Mesenchymal stem cell (in vitro differentiated cells and primary cell): ENCODE measurements around the gene GLP1R. TPM values are rescaled to one million over a fixed set of nuclear protein-coding genes. Genes with fewer than 3 reads are reported as not detected.

Experiments used
- DNase-seq: peaks from one replicate; pipeline ENCODE4 v3.0.0-alpha.2; 2013
- H2AFZ ChIP-seq: one replicate; pipeline ENCODE4 v1.6.1; 2013; ENCODE audit warnings: low read depth, mild to moderate bottlenecking, control low read depth, inconsistent platforms, low read length, moderate library complexity
- H2AK5ac ChIP-seq: 2 replicates; pipeline ENCODE4 v1.6.1; 2013; ENCODE audit warnings: low read length, moderate library complexity, mild to moderate bottlenecking, inconsistent platforms; ENCODE audit not compliant: severe bottlenecking
- H2BK120ac ChIP-seq: one replicate; pipeline ENCODE4 v1.6.1; 2013; ENCODE audit warnings: low read depth, mild to moderate bottlenecking, inconsistent platforms, low read length, moderate library complexity
- H2BK12ac ChIP-seq, 2 experiments: one replicate each; pipeline ENCODE4 v1.6.1; 2013; ENCODE audit warnings: inconsistent platforms in 2 of 2, low read length in 2 of 2, mild to moderate bottlenecking in 2 of 2, moderate library complexity in 2 of 2, control low read depth in 1 of 2
- H2BK15ac ChIP-seq: one replicate; pipeline ENCODE4 v1.6.1; 2013; ENCODE audit warnings: mild to moderate bottlenecking, low read depth, inconsistent platforms; ENCODE audit not compliant: poor library complexity, severe bottlenecking
- H2BK5ac ChIP-seq: 2 replicates; pipeline ENCODE4 v1.6.1; 2013; ENCODE audit warnings: low read depth, mild to moderate bottlenecking, low read length, control low read depth, inconsistent platforms; ENCODE audit not compliant: poor library complexity, severe bottlenecking
- H3K14ac ChIP-seq, 2 experiments: one replicate each; pipeline ENCODE4 v1.6.1; 2013; ENCODE audit warnings: inconsistent platforms in 2 of 2, low read length in 2 of 2, control low read depth in 1 of 2, mild to moderate bottlenecking in 1 of 2, moderate library complexity in 1 of 2
- H3K18ac ChIP-seq, 2 experiments: one replicate each; pipeline ENCODE4 v1.6.1; 2013; ENCODE audit warnings: inconsistent platforms in 2 of 2, low read length in 2 of 2, control low read depth in 1 of 2, low read depth in 1 of 2, mild to moderate bottlenecking in 1 of 2
- H3K23ac ChIP-seq, 2 experiments: one replicate each; pipeline ENCODE4 v1.6.1; 2013; ENCODE audit warnings: inconsistent platforms in 2 of 2, low read length in 2 of 2, mild to moderate bottlenecking in 2 of 2, moderate library complexity in 2 of 2, control low read depth in 1 of 2
- H3K27ac ChIP-seq: 2 replicates; pipeline ENCODE4 v1.5.1; 2013; ENCODE audit warnings: mild to moderate bottlenecking, moderate library complexity, low read length, control low read depth, inconsistent platforms; ENCODE audit not compliant: poor library complexity, severe bottlenecking
- H3K27me3 ChIP-seq, 2 experiments: 2 replicates each; pipeline versions ENCODE4 v1.6.1 to v1.7.0; 2013; ENCODE audit warnings: low read length in 2 of 2, mild to moderate bottlenecking in 2 of 2, moderate library complexity in 2 of 2, control low read depth in 1 of 2, inconsistent platforms in 1 of 2; ENCODE audit not compliant: control insufficient read depth in 1 of 2, insufficient read depth in 1 of 2
- H3K36me3 ChIP-seq, 2 experiments: 2 replicates each; pipeline versions ENCODE4 v1.6.1 to v1.7.0; 2013; ENCODE audit warnings: low read length in 2 of 2, control low read depth in 1 of 2, inconsistent platforms in 1 of 2, low read depth in 1 of 2, mild to moderate bottlenecking in 1 of 2; ENCODE audit not compliant: insufficient read depth in 2 of 2, control insufficient read depth in 1 of 2
- H3K4ac ChIP-seq, 2 experiments: one replicate each; pipeline ENCODE4 v1.6.1; 2013; ENCODE audit warnings: inconsistent platforms in 2 of 2, low read length in 2 of 2, mild to moderate bottlenecking in 2 of 2, moderate library complexity in 2 of 2, control low read depth in 1 of 2, low read depth in 1 of 2
- H3K4me1 ChIP-seq: 2 replicates; pipeline ENCODE4 v1.6.1; 2013; ENCODE audit warnings: low read depth, low read length, control low read depth; ENCODE audit not compliant: control insufficient read depth, insufficient read depth
- H3K4me2 ChIP-seq: 2 replicates; pipeline ENCODE4 v1.6.1; 2013; ENCODE audit warnings: low read length, mild to moderate bottlenecking, inconsistent platforms; ENCODE audit not compliant: poor library complexity, severe bottlenecking
- H3K4me3 ChIP-seq, 2 experiments: 2 replicates each; pipeline versions ENCODE4 v1.5.1 to v1.7.0; 2013; ENCODE audit warnings: low read length in 2 of 2, mild to moderate bottlenecking in 2 of 2, control low read depth in 1 of 2, low read depth in 1 of 2; ENCODE audit not compliant: insufficient read depth in 1 of 2
- H3K79me1 ChIP-seq: replicated peaks from 2 replicates; pipeline ENCODE4 v1.6.1; 2013; ENCODE audit warnings: mild to moderate bottlenecking, control low read depth, low read length, inconsistent platforms; ENCODE audit not compliant: poor library complexity, severe bottlenecking
- H3K9ac ChIP-seq: 2 replicates; pipeline ENCODE4 v1.7.0; 2013; ENCODE audit warnings: mild to moderate bottlenecking, low read length, moderate library complexity
- H3K9me3 ChIP-seq: 2 replicates; pipeline ENCODE4 v1.7.0; 2013; ENCODE audit warnings: mild to moderate bottlenecking, low read length; ENCODE audit not compliant: control insufficient read depth
- H4K8ac ChIP-seq: one replicate; pipeline ENCODE4 v1.6.1; 2013; ENCODE audit warnings: inconsistent platforms, mild to moderate bottlenecking, low read length, moderate library complexity
- H4K91ac ChIP-seq: one replicate; pipeline ENCODE4 v1.6.1; 2013; ENCODE audit warnings: mild to moderate bottlenecking, low read length, inconsistent platforms
- WGBS: methylation state at CpG from one replicate; pipeline ENCODE4 v1.1.7; 2013; ENCODE audit warnings: mixed read lengths; 5-methylcytosine and 5-hydroxymethylcytosine counted together
- polyA plus RNA-seq, 2 experiments: library from polyadenylated mRNA; stranded (reverse); fragments of 200-250 nt; gene quantifications; one replicate each; pipeline ENCODE4 v1.2.3, GENCODE V29; 2013

The GLP1R gene
- polyA plus RNA-seq (2013, experiment 1 of 2) = not detected
- polyA plus RNA-seq (2013, experiment 2 of 2) = not detected

DNA sequence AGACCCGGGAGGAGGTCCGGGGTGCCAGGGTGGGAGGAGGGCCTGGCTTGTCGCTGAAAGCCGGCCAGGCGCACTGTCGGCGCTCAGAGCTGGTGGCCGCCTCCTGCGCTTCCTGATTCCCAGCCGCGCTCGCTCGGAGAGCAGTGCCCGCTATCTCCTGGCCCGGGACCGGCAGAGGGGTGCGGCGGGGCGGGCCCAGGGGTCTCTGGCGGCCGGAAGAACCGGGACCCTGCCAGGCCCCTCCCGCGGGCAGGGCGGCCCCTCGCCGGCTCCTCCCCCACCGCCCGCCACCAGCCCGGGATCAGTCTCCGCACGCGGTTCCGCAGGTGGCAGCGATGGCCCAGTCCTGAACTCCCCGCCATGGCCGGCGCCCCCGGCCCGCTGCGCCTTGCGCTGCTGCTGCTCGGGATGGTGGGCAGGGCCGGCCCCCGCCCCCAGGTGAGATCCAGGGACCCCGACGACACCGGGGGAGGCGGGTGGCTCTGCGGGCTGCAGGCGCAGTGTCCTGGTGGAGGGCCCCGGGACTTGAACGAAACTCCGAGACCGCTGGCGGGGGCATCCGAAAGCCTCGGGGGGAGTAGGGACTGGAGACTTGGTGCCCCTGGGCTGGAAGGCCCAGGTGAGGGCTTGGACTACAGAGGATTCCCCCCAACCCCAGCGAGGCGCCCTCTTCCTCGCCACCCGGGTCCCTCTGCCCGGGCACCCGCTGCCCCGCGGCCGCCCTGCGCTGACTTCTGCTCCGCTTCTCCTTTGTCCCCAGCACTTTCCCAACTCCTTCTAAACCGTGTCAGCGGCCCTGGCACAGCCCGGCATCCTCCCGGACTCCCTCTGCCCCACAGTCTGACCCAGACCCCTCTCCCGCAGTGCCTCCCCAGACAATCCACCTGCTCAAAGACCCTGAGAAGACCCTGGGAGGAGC, at the start of gene GLP1R:
Gene GLP1R (plus strand): TSS at position 301 of the 919 bp plus-strand sequence. CDS start 60 bp downstream, at position 361.
- 3% methylated on average over 68 of the region's 74 CpGs for WGBS

DNA sequence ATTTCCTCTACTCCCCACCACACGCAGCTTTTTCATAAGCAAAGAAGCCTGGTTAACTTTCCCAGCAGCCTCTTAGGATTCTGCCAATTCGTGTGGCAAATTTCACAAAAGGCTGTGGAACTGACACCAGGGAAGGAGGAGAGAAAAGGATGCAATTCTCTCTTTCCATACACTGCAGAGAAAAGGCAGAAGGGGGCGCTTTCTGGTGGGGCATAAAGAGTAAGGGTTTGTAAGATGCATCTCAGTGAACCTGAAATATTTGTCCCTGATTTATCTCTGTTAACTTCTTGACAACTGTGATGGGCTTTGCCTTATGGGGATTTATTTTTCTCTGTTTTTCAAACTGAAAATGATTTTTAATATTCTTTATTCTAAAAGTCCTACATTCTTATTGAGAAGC, 45.5 kb upstream of the GLP1R start:
- Histone ChIP-seq H3K9me3 (no peaks in the 10 kb centered on the region), H3K23ac (no peak overlapping the region), H3K4me2 (no peak overlapping the region), H3K14ac (no peak overlapping the region), H3K18ac (no peak overlapping the region), H2BK15ac (no peak overlapping the region), H3K4ac (no peak overlapping the region), H2AK5ac (no peak overlapping the region), H4K8ac (no peak overlapping the region), H2BK120ac (no peak overlapping the region), H3K9ac (no peak overlapping the region), H4K91ac (no peak overlapping the region), H3K4me1 (no peaks in the 10 kb centered on the region), H3K27ac (no peak overlapping the region), H3K4me3 (no peak overlapping the region), H2AFZ (no peak overlapping the region), H2BK12ac (no peak overlapping the region), H3K36me3 (no peaks in the 10 kb centered on the region), H2BK5ac (no peak overlapping the region), H3K79me1 (no peaks in the 10 kb centered on the region), H3K27me3 (peaks cover 23 to 69% of the 10 kb centered on the region in 2 experiments)
- no peak for DNase-seq
- WGBS = 0% methylated on average over 2 of the region's 3 CpGs

More for the DNA sequence above, at the start of gene GLP1R:
- Histone ChIP-seq H3K18ac (no peak within 1 kb of the TSS), H3K79me1 (no peaks in the 10 kb centered on the region), H3K27ac (no peak within 1 kb of the TSS), H2BK5ac (no peak within 1 kb of the TSS), H2BK12ac (no peak within 1 kb of the TSS), H2BK120ac (no peak within 1 kb of the TSS), H3K4me1 (peaks cover 10% of the 10 kb centered on the region), H3K9me3 (no peaks in the 10 kb centered on the region), H4K8ac (no peak within 1 kb of the TSS), H3K9ac (no peak within 1 kb of the TSS), H2AFZ (no peak within 1 kb of the TSS), H2BK15ac (no peak within 1 kb of the TSS), H3K4ac (no peak within 1 kb of the TSS), H3K14ac (no peak within 1 kb of the TSS), H3K4me3 (peak within 1 kb of the TSS in 1 of 2 experiments; percentile 24), H2AK5ac (no peak within 1 kb of the TSS), H3K36me3 (no peaks in the 10 kb centered on the region), H3K23ac (no peak within 1 kb of the TSS), H3K27me3 (peaks cover 68 to 90% of the 10 kb centered on the region in 2 experiments), H4K91ac (no peak within 1 kb of the TSS), H3K4me2 (peak within 1 kb of the TSS; percentile 47)
- DNase-seq = no peak

DNA sequence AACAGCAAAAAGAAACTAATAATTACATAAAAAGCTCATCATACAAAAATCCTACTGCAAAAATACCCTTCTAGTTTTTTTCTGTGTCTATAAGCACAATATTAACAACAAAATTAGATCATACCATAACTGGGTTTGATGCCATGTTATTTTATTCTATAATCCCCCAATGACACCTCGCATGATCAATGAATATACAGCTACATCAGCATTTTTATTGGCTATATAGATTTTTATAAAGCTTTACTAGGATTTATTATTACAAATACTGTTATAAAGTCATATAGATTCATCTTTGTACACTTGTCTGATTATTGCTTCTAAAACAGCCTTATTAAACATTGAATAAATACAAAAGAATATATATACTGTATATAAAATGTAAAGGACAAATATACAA, 45.1 kb upstream of the GLP1R start:
- Histone ChIP-seq H3K23ac (no peak overlapping the region), H4K8ac (no peak overlapping the region), H3K18ac (no peak overlapping the region), H3K4me1 (no peaks in the 10 kb centered on the region), H3K27me3 (peaks cover 23 to 72% of the 10 kb centered on the region in 2 experiments), H3K36me3 (no peaks in the 10 kb centered on the region), H3K14ac (no peak overlapping the region), H2BK120ac (no peak overlapping the region), H3K9ac (no peak overlapping the region), H3K4me3 (no peak overlapping the region), H3K27ac (no peak overlapping the region), H4K91ac (no peak overlapping the region), H2BK12ac (no peak overlapping the region), H2AFZ (no peak overlapping the region), H2BK5ac (no peak overlapping the region), H3K79me1 (no peaks in the 10 kb centered on the region), H2BK15ac (no peak overlapping the region), H3K9me3 (no peaks in the 10 kb centered on the region), H2AK5ac (no peak overlapping the region), H3K4ac (no peak overlapping the region), H3K4me2 (no peak overlapping the region)
- WGBS = no CpG with 5 or more reads among the region's 1 CpG
- DNase-seq = no peak

DNA sequence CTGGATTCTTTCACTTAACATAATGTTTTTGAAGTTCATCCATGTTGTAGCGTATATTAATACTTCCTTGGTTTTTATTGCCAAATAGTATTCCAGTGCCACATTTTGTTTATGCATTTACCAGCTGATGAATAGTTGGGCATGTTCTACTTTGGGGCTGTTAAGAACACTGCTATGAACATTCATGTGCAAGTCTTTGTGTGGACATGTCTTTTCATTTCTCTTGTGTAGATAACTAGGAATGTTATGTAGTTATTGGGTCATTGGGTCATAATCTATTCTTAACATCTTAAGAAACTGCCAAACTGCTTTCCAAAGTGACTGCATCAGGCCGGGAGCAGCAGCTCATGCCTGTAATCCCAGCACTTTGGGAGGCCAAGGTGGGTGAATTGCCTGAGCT, 43.8 kb upstream of the GLP1R start:
- no peak overlapping the region for H4K91ac ChIP-seq
- no peak overlapping the region for H2AFZ ChIP-seq
- H3K4me3 ChIP-seq = no peak overlapping the region
- no peak overlapping the region for H3K9ac ChIP-seq
- no peaks in the 10 kb centered on the region for H3K36me3 ChIP-seq
- H3K18ac ChIP-seq = no peak overlapping the region
- no peak overlapping the region for H3K23ac ChIP-seq
- H3K27me3 ChIP-seq = peaks cover 23 to 69% of the 10 kb centered on the region in 2 experiments
- H2BK15ac ChIP-seq = no peak overlapping the region
- no peak overlapping the region for H2AK5ac ChIP-seq
- no peak overlapping the region for H4K8ac ChIP-seq
- H3K14ac ChIP-seq = no peak overlapping the region
- H3K4me2 ChIP-seq = no peak overlapping the region
- no peaks in the 10 kb centered on the region for H3K79me1 ChIP-seq
- no peak for DNase-seq
- no peaks in the 10 kb centered on the region for H3K4me1 ChIP-seq
- WGBS = 80% methylated on average over 1 of the region's 2 CpGs
- H2BK120ac ChIP-seq = no peak overlapping the region
- H2BK12ac ChIP-seq = no peak overlapping the region
- H3K9me3 ChIP-seq = no peaks in the 10 kb centered on the region
- H3K27ac ChIP-seq = no peak overlapping the region
- H2BK5ac ChIP-seq = no peak overlapping the region
- H3K4ac ChIP-seq = no peak overlapping the region
